ENCODE measurements around the gene XNDC1N.

Gene XNDC1N

GRCh38 chr11:71927820-71928736, at the start of gene XNDC1N:
XNDC1N (minus strand) TSS chr11:71928594; CDS start chr11:71923353, 5,241 bp downstream.
- DNase-seq: peak; percentile 66 to 69

- peak; percentile 53 to 57 for DNase-seq
These were observed 49.5 kb upstream of the XNDC1N start for GRCh38 chr11:71977743-71978418.

GRCh38 chr11:71977090-71977489, 48.7 kb upstream of the XNDC1N start:
- no peak for DNase-seq

- no peak for DNase-seq
These were observed 48.2 kb upstream of the XNDC1N start for GRCh38 chr11:71976551-71976950.

GRCh38 chr11:71971680-71972079, 43.3 kb upstream of the XNDC1N start:
- no peak for DNase-seq

GRCh38 chr11:71964641-71965040, 36.2 kb upstream of the XNDC1N start:
- no peak for DNase-seq

- DNase-seq: no peak
These were observed 35.1 kb upstream of the XNDC1N start for GRCh38 chr11:71963468-71963867.

- DNase-seq: no peak
These were observed 34.1 kb upstream of the XNDC1N start for GRCh38 chr11:71962428-71963038.

- DNase-seq: no peak
These were observed 27.6 kb upstream of the XNDC1N start for GRCh38 chr11:71955898-71956456.

- DNase-seq: no peak
These were observed 23.4 kb upstream of the XNDC1N start for GRCh38 chr11:71951741-71952310.

- no peak for DNase-seq
These were observed 20.6 kb upstream of the XNDC1N start for GRCh38 chr11:71949034-71949433.

GRCh38 chr11:71948314-71949027, 20.1 kb upstream of the XNDC1N start:
- DNase-seq: no peak

GRCh38 chr11:71947498-71947897, 19.1 kb upstream of the XNDC1N start:
- no peak for DNase-seq

- no peak for DNase-seq
These were observed 17.8 kb upstream of the XNDC1N start for GRCh38 chr11:71946144-71946571.

GRCh38 chr11:71940561-71941219, 12.3 kb upstream of the XNDC1N start:
- DNase-seq: no peak

GRCh38 chr11:71937826-71938225, 9.4 kb upstream of the XNDC1N start:
- no peak for DNase-seq

GRCh38 chr11:71936825-71937224, 8.4 kb upstream of the XNDC1N start:
- DNase-seq: no peak

GRCh38 chr11:71935338-71935925, 7.0 kb upstream of the XNDC1N start:
- DNase-seq: no peak

- DNase-seq: no peak
These were observed 5.8 kb upstream of the XNDC1N start for GRCh38 chr11:71934213-71934612.

GRCh38 chr11:71933141-71933933, 4.9 kb upstream of the XNDC1N start:
- DNase-seq: no peak

Measured in stimulated activated CD4-positive, alpha-beta T cell treated with anti-CD3 and anti-CD28 coated beads, Interleukin-2, amount 100 ng/mL, for 24 hours (primary cell).